ENCODE results near the gene ISG15. TPM values are rescaled to one million over a fixed set of nuclear protein-coding genes. Genes with fewer than 3 reads are reported as not detected.

ISG15 gene
- total and polyA plus RNA-seq, 9 of the 15 experiments (the other 6 are each of a cell fraction or from before 2014, with no cell fraction given) = 0.40 to 58.3 (median 12.2) TPM

- peak; percentile 76 for TF ChIP-seq ZFP1 (CRISPR knock-in tag; IDR thresholded peaks at IDR 0.05)
- no peak for TF ChIP-seq STAT5A (IDR thresholded peaks at IDR 0.05; ENCODE audit: borderline replicate concordance, low read length)
- peak; percentile 74 for TF ChIP-seq VEZF1 (CRISPR knock-in tag; IDR thresholded peaks at IDR 0.05)
- no peak for TF ChIP-seq SNAPC5 (CRISPR knock-in tag; IDR thresholded peaks at IDR 0.05)
- no peak for TF ChIP-seq NFIX (CRISPR knock-in tag; IDR thresholded peaks at IDR 0.05; ENCODE audit: low read depth)
- 0 out of 4 replicates have a peak, but pooled peaks of 1 of the 2 experiments have one; percentile 5 for TF ChIP-seq KDM1A (IDR thresholded peaks at IDR 0.05)
- TF ChIP-seq ELK3 (CRISPR knock-in tag; IDR thresholded peaks at IDR 0.05) = no peak
These were observed 48.5 kb downstream of the ISG15 start (continued) for GRCh38 chr1:1061682-1062345.
